ENCODE data around the gene NRAP. TPM values are rescaled to one million over a fixed set of nuclear protein-coding genes. Genes with fewer than 3 reads are reported as not detected.

NRAP gene
- total RNA-seq, 1 donor from 2014 or later: not detected

DNA sequence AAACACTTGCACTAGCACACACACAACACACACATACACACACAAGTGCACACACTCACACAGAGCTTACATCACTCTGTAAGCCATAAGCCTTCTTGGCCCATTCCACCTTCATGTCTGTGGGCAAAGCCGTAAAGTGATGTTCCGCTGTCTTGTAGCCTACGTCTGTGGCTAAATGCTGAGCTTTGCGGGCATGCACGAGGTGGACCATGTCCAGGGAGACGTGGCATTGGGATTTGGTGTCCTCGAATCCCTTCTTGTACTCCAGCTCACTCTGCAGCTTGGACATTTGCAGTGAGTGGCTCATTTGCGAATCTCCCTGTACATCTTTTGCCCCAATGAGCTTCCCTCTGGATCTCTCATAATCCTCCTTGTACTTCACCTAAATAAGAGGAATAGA lies 42.0 kb downstream of the NRAP start:
- peaks cover 4% of the 10 kb centered on the region for H3K27me3 Mint-ChIP-seq (ENCODE audit: unreplicated experiment)
- peaks cover 26% of the 10 kb centered on the region for H3K4me1 Mint-ChIP-seq (ENCODE audit: unreplicated experiment)

DNA sequence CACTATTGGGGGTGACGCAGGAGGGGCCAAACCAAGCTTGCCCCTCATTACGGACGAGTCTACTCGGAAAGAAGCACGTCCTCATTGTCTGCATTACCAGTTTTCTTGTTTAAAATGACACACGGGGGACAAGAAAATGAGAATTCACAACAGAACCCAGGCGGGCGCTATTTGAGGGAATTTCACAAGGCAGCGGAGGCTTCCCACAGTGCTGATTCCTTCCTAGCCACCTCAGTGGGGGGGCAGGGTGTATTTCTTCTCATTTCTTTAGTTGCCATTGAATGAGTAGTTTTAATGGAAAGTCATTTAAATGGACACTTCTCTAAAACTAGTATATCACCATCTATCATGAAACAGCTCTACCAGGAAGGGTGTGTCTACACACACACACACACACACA lies 42.9 kb downstream of the NRAP start:
- no peaks in the 10 kb centered on the region for H3K9me3 Mint-ChIP-seq (ENCODE audit: unreplicated experiment)
- H3K27me3 Mint-ChIP-seq (ENCODE audit: unreplicated experiment): peaks cover 4% of the 10 kb centered on the region
- DNase-seq (ENCODE audit: low spot score): no peak
- TF ChIP-seq, protein P1, sequence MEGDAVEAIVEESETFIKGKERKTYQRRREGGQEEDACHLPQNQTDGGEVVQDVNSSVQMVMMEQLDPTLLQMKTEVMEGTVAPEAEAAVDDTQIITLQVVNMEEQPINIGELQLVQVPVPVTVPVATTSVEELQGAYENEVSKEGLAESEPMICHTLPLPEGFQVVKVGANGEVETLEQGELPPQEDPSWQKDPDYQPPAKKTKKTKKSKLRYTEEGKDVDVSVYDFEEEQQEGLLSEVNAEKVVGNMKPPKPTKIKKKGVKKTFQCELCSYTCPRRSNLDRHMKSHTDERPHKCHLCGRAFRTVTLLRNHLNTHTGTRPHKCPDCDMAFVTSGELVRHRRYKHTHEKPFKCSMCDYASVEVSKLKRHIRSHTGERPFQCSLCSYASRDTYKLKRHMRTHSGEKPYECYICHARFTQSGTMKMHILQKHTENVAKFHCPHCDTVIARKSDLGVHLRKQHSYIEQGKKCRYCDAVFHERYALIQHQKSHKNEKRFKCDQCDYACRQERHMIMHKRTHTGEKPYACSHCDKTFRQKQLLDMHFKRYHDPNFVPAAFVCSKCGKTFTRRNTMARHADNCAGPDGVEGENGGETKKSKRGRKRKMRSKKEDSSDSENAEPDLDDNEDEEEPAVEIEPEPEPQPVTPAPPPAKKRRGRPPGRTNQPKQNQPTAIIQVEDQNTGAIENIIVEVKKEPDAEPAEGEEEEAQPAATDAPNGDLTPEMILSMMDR (IDR thresholded peaks at IDR 0.05; ENCODE audit: unreplicated experiment): no peak
- no peaks in the 10 kb centered on the region for H3K36me3 Mint-ChIP-seq (ENCODE audit: low read depth, unreplicated experiment)
- H3K4me3 Mint-ChIP-seq (ENCODE audit: unreplicated experiment): no peak overlapping the region
- peaks cover 26% of the 10 kb centered on the region for H3K4me1 Mint-ChIP-seq (ENCODE audit: unreplicated experiment)
- H3K27ac Mint-ChIP-seq (ENCODE audit: unreplicated experiment): no peak overlapping the region

More for the DNA sequence above, 42.0 kb downstream of the NRAP start:
- no peak for DNase-seq (ENCODE audit: low spot score)
- Mint-ChIP-seq H3K4me3 (ENCODE audit: unreplicated experiment) (no peak overlapping the region), H3K36me3 (ENCODE audit: low read depth, unreplicated experiment) (no peaks in the 10 kb centered on the region), H3K9me3 (ENCODE audit: unreplicated experiment) (no peaks in the 10 kb centered on the region), H3K27ac (ENCODE audit: unreplicated experiment) (no peak overlapping the region)
- TF ChIP-seq, protein P1 (IDR thresholded peaks at IDR 0.05; ENCODE audit: unreplicated experiment): no peak

DNA sequence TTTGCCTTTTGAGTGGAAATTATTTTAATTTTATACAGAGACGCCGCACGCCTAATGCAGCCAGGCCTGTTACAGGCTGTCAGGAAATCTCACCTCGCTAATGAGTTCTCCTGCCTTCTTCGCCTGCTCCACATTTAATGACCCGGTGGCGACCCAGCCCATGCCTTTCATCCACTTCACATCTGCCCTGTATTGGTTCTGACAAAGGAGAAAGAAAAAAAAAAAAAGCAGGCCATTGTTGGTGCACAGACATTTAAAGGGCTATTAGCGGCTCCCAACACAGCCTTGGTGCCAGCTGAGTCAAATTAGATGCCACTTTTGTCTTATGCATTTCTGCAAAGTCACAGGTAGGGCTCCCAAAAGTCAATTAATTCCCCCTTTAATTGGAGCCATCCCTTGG lies 43.3 kb downstream of the NRAP start:
- Mint-ChIP-seq H3K36me3 (ENCODE audit: low read depth, unreplicated experiment) (no peaks in the 10 kb centered on the region), H3K4me1 (ENCODE audit: unreplicated experiment) (peaks cover 25% of the 10 kb centered on the region), H3K9me3 (ENCODE audit: unreplicated experiment) (no peaks in the 10 kb centered on the region), H3K4me3 (ENCODE audit: unreplicated experiment) (no peak overlapping the region), H3K27ac (ENCODE audit: unreplicated experiment) (no peak overlapping the region), H3K27me3 (ENCODE audit: unreplicated experiment) (peaks cover 4% of the 10 kb centered on the region)
- TF ChIP-seq, protein P1 (IDR thresholded peaks at IDR 0.05; ENCODE audit: unreplicated experiment): no peak
- DNase-seq (ENCODE audit: low spot score): no peak

DNA sequence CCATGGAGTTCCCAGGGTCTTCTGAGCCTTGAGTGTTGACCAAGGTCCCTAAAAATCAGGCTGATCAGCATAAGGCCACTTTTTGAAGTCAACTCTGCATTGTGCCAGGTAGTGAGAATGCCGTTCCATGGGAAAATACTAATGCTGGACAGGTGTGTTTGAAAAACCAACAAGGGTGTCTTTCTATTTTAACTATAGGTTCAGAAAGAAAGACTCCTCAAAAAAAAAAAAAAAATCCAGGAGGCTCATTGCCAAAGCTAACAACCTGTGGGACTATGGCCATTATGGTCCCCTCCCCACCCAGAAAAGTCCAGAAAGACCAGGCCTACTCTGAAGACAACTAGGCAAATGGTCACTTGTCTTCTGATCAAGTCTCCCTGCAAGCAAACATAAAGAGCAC lies 44.4 kb downstream of the NRAP start:
- no peak for DNase-seq (ENCODE audit: low spot score)
- no peaks in the 10 kb centered on the region for H3K36me3 Mint-ChIP-seq (ENCODE audit: low read depth, unreplicated experiment)
- no peak overlapping the region for H3K27ac Mint-ChIP-seq (ENCODE audit: unreplicated experiment)
- H3K9me3 Mint-ChIP-seq (ENCODE audit: unreplicated experiment): no peaks in the 10 kb centered on the region
- H3K4me1 Mint-ChIP-seq (ENCODE audit: unreplicated experiment): peaks cover 21% of the 10 kb centered on the region
- no peak overlapping the region for H3K4me3 Mint-ChIP-seq (ENCODE audit: unreplicated experiment)
- peaks cover 2% of the 10 kb centered on the region for H3K27me3 Mint-ChIP-seq (ENCODE audit: unreplicated experiment)
- TF ChIP-seq, protein P1 (IDR thresholded peaks at IDR 0.05; ENCODE audit: unreplicated experiment): no peak

DNA sequence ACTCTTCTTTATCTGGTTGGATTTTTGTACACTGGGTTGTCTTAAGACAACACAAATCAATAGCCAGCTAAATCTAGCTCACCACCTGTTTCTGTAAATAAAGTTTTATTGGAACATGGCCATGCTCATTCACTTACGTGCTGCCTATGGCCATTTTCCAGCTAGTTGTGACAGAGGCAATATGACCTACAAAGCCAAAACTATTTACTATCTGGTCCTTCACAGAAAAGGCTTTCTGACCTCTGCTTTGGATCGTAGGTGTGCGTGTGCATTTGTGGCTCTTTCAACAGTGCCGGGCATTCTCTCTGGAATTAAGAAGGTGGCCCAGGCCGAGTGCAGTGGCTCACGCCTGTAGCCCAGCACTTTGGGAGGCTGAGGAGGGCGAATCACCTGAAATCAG lies 45.5 kb downstream of the NRAP start:
- TF ChIP-seq, protein P1 (IDR thresholded peaks at IDR 0.05; ENCODE audit: unreplicated experiment): no peak

More for the DNA sequence above, 45.5 kb downstream of the NRAP start:
- peaks cover 21% of the 10 kb centered on the region for H3K4me1 Mint-ChIP-seq (ENCODE audit: unreplicated experiment)
- peaks cover 2% of the 10 kb centered on the region for H3K27me3 Mint-ChIP-seq (ENCODE audit: unreplicated experiment)
- no peaks in the 10 kb centered on the region for H3K9me3 Mint-ChIP-seq (ENCODE audit: unreplicated experiment)
- H3K4me3 Mint-ChIP-seq (ENCODE audit: unreplicated experiment): no peak overlapping the region
- no peak overlapping the region for H3K27ac Mint-ChIP-seq (ENCODE audit: unreplicated experiment)
- DNase-seq (ENCODE audit: low spot score): no peak
- H3K36me3 Mint-ChIP-seq (ENCODE audit: low read depth, unreplicated experiment): no peaks in the 10 kb centered on the region
